DMS153 (cell line): ENCODE measurements around the gene C17orf100.

ENCODE experiments used
- DNase-seq: peaks from one replicate; lab custom pipeline; 2025; lab: John Stamatoyannopoulos, UW

The C17orf100 gene

GRCh38 chr17:6651354-6651918, at the start of gene C17orf100, which contains the start of gene MED31:
TSS of gene C17orf100 (plus strand) at chr17:6651762. CDS start at chr17:6651914, 152 bp downstream.
TSS of gene MED31 (minus strand) at chr17:6651605. CDS start at chr17:6651528, 77 bp downstream.
- DNase-seq = peak; percentile 65

- DNase-seq = no peak
Measured at GRCh38 chr17:6602141-6602540, 49.4 kb upstream of the C17orf100 start.

- no peak for DNase-seq
Measured at GRCh38 chr17:6603744-6604325, 47.7 kb upstream of the C17orf100 start.

- no peak for DNase-seq
Measured at GRCh38 chr17:6605142-6605541, 46.4 kb upstream of the C17orf100 start.

- DNase-seq = no peak
Measured at GRCh38 chr17:6608321-6608720, 43.2 kb upstream of the C17orf100 start.

- no peak for DNase-seq
Measured at GRCh38 chr17:6610011-6610410, 41.6 kb upstream of the C17orf100 start.

- no peak for DNase-seq
Measured at GRCh38 chr17:6611231-6611630, 40.3 kb upstream of the C17orf100 start.

GRCh38 chr17:6623941-6624340, 27.6 kb upstream of the C17orf100 start:
- no peak for DNase-seq

- DNase-seq = no peak
Measured at GRCh38 chr17:6626616-6627015, 24.9 kb upstream of the C17orf100 start.

GRCh38 chr17:6627019-6627418, 24.5 kb upstream of the C17orf100 start:
- DNase-seq = no peak

GRCh38 chr17:6630390-6630789, 21.2 kb upstream of the C17orf100 start:
- DNase-seq = no peak

GRCh38 chr17:6632530-6632929, 19.0 kb upstream of the C17orf100 start:
- no peak for DNase-seq

GRCh38 chr17:6633263-6633662, 18.3 kb upstream of the C17orf100 start:
- DNase-seq = no peak

- DNase-seq = no peak
Measured at GRCh38 chr17:6636105-6636504, 15.5 kb upstream of the C17orf100 start.

GRCh38 chr17:6636616-6637457, 14.7 kb upstream of the C17orf100 start:
- no peak for DNase-seq

- no peak for DNase-seq
Measured at GRCh38 chr17:6637458-6637840, 14.1 kb upstream of the C17orf100 start.

GRCh38 chr17:6638046-6638908, 13.3 kb upstream of the C17orf100 start:
- no peak for DNase-seq

- no peak for DNase-seq
Measured at GRCh38 chr17:6639014-6639585, 12.5 kb upstream of the C17orf100 start.

GRCh38 chr17:6639586-6640535, 11.7 kb upstream of the C17orf100 start:
- DNase-seq = no peak

GRCh38 chr17:6640536-6641246, 10.9 kb upstream of the C17orf100 start, which contains the start of the genes KIAA0753 and TXNDC17:
TSS of gene KIAA0753 (minus strand) at chr17:6640711. CDS start at chr17:6635103, 5,608 bp downstream.
TSS of gene TXNDC17 (plus strand) at chr17:6641060. CDS start at chr17:6641083, 23 bp downstream.
- peak; percentile 37 for DNase-seq
